GM23338 (cell line): ENCODE measurements around the gene TUBB1.
"Not testable (repeated sequence)": the region's sequence is repeated elsewhere in the genome, so short reads cannot be mapped to it uniquely, and the experiment has no call there.

Experiments used
- CREB1 ChIP-seq: fragments of 250-450 bp; sonication (Bioruptor Pico); IDR thresholded peaks from 2 replicates; pipeline ENCODE4 v1.5.0; 2020; ENCODE audit warnings: low read depth, mild to moderate bottlenecking, moderate library complexity
- CTCF ChIP-seq, 2 experiments: fragments of 200-600 bp in 1 of 2; sonication (generic) in 1 of 2; conservative IDR thresholded peaks; 2 replicates each; pipeline versions ENCODE4 v1.5.1 to v1.6.1; 2016 to 2017; ENCODE audit warnings: antibody characterized with exemption in 2 of 2, low read depth in 2 of 2, mild to moderate bottlenecking in 2 of 2, moderate library complexity in 1 of 2
- ETS1 ChIP-seq: IDR thresholded peaks from 2 replicates; pipeline ENCODE4 v1.6.1; 2016; ENCODE audit warnings: antibody characterized with exemption
- EZH2 ChIP-seq: fragments of 200-600 bp; sonication (generic); IDR thresholded peaks from one replicate; pipeline ENCODE4 v1.8.0; 2017; ENCODE audit warnings: antibody characterized with exemption, mild to moderate bottlenecking, low read depth; ENCODE audit not compliant: unreplicated experiment
- EZH2phosphoT487 ChIP-seq: fragments of 200-600 bp; sonication (generic); IDR thresholded peaks from one replicate; pipeline ENCODE4 v1.8.1; 2018; ENCODE audit warnings: antibody characterized with exemption; ENCODE audit not compliant: unreplicated experiment
- NANOG ChIP-seq: IDR thresholded peaks from 2 replicates; pipeline ENCODE4 v1.6.1; 2016; ENCODE audit warnings: antibody characterized with exemption, borderline replicate concordance
- POLR2AphosphoS5 ChIP-seq: IDR thresholded peaks from 2 replicates; pipeline ENCODE4 v1.6.1; 2016; ENCODE audit warnings: antibody characterized with exemption, low read depth
- REST ChIP-seq: IDR thresholded peaks from one replicate; pipeline ENCODE4 v1.6.1; 2018; ENCODE audit warnings: antibody characterized with exemption; ENCODE audit not compliant: unreplicated experiment
- STAT1 ChIP-seq: IDR thresholded peaks from one replicate; pipeline ENCODE4 v1.6.1; 2016; ENCODE audit warnings: antibody characterized with exemption; ENCODE audit not compliant: unreplicated experiment

- TF ChIP-seq POLR2AphosphoS5; CTCF (conservative IDR thresholded peaks at IDR 0.05; ENCODE audit: low read depth in 2 of 2); NANOG; EZH2phosphoT487; REST; EZH2; STAT1; ETS1; CREB1: not testable (repeated sequence)
These were observed 36.1 kb upstream of the TUBB1 start for GRCh38 chr20:58983115-58983468.
